GM12874 (cell line): ENCODE data around the gene ST8SIA5.

Source experiments
- TF ChIP-seq, protein P1 (sequence below): IDR thresholded peaks from 2 replicates; pipeline ENCODE4 v1.5.1; 2011; ENCODE audit warnings: low read depth, mild to moderate bottlenecking, control low read depth, low read length, moderate library complexity; ENCODE audit not compliant: insufficient read depth

ST8SIA5 gene

DNA sequence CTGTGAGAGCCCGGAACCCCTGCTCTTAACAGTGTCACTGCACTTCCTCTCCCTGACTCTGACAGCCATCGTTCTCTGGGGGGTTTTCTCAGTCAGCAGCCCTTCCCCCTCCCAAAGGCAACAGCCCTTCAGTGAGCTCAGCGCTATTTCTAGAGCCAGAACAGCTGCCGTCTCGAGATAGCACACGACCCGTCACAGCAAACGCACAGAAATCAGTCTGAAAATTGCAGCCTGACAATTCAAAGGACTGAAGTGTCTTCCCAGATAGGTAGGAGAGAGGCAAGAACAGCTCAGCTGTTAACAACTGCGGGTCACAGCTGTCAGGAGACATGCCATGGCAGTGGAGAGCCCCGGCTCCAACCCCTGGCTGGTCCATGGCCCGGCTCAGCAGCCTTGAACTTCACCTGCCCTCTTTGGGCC, 45.4 kb downstream of the ST8SIA5 start:
- TF ChIP-seq, protein P1, sequence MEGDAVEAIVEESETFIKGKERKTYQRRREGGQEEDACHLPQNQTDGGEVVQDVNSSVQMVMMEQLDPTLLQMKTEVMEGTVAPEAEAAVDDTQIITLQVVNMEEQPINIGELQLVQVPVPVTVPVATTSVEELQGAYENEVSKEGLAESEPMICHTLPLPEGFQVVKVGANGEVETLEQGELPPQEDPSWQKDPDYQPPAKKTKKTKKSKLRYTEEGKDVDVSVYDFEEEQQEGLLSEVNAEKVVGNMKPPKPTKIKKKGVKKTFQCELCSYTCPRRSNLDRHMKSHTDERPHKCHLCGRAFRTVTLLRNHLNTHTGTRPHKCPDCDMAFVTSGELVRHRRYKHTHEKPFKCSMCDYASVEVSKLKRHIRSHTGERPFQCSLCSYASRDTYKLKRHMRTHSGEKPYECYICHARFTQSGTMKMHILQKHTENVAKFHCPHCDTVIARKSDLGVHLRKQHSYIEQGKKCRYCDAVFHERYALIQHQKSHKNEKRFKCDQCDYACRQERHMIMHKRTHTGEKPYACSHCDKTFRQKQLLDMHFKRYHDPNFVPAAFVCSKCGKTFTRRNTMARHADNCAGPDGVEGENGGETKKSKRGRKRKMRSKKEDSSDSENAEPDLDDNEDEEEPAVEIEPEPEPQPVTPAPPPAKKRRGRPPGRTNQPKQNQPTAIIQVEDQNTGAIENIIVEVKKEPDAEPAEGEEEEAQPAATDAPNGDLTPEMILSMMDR = no peak

DNA sequence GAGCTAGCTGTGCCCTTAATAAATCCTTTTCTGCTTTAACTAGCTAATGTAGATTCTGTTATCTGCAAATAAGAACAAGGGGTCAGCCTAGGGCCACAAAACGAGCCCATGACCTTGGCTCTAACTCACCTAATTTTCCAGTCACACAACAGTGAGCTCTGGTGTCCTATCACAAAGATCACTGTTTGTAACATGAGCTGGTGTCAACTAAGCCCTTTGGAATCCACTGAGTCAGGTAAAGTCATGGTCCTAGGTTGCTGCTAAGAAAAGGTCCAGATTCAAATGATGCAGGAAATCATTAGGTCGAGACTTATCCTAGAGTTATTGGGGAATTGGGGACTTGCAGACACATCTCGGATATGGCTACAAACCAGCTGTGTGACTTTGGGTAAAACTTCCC, 49.9 kb downstream of the ST8SIA5 start:
- TF ChIP-seq, protein P1 = no peak

DNA sequence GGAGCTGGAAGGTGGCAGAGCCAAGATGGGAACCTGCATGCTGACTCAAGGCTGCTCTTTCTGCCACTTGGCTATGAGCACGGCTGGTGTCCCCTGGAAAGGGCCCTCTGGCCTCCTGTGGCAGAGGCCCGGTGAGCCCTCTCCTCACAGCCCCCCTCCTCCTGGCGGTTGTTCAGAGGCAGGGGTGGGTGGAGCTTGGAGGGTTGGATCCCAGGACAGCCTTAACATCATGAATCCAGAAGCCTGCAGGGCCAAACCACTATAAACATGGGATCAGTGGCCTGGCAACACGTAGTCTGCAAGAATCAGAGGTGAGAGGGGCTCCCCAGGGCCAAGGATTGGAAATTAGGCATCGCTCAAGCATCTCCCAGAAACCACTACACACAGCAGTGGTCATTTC, 51.3 kb downstream of the ST8SIA5 start:
- TF ChIP-seq, protein P1 = no peak

DNA sequence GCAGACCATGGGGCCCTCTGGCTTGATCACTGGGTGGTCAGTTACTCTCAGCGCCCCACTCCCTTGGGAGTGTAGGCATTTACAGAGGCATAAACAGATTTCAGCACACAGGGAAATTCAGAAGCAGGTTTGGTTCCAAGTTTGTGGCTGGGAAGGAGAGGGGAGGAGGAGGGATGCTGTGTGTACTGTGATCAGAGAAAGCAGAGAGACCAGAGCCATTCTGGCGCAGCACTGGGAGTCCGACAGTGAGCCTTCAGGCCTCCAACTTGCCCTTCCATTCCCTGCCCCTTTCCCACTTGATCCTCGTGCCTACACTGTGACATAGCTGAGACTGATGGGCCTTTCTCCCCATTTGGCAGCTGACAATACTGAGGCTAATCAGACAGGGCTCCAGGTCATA, 52.0 kb downstream of the ST8SIA5 start:
- TF ChIP-seq, protein P1 = no peak

DNA sequence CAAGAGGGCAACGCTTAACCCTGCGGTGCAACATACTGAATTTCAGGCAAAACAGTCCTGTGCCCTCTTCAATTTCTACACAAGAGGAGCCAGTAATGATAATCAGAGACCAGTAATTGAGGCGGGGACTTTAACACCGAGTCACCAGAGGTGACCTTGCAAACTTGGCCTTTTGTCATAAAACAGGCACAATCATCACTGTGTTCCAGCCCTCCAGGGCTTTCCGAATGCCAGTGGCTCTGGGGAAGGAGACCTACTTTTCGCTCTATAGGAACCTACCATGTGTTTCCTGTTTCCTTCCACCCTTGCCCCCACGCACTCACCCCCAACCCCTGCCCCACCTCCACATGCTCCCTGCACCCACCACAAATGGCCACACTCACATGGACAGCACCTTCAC, 52.7 kb downstream of the ST8SIA5 start:
- TF ChIP-seq, protein P1 = no peak

DNA sequence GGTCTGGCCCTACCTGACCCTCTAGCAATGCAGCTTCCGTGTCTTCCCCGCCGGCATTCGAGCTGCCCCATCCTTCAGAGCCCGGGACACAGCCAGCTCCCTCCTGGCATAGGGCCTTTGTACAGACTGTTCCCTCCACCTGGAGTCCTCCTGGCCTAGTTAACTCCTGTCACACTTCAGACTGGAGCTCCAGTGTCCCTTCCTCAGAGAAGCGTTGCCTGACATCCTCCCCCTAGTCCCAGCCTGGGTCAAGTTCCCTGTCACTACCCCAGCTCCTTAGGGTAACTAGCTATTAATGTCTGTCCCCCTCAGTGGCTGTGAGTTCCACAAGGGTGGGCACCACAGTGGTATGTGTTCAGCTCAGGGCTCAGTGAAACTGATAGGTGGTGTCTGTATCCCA, 54.4 kb downstream of the ST8SIA5 start:
- TF ChIP-seq, protein P1 = no peak

DNA sequence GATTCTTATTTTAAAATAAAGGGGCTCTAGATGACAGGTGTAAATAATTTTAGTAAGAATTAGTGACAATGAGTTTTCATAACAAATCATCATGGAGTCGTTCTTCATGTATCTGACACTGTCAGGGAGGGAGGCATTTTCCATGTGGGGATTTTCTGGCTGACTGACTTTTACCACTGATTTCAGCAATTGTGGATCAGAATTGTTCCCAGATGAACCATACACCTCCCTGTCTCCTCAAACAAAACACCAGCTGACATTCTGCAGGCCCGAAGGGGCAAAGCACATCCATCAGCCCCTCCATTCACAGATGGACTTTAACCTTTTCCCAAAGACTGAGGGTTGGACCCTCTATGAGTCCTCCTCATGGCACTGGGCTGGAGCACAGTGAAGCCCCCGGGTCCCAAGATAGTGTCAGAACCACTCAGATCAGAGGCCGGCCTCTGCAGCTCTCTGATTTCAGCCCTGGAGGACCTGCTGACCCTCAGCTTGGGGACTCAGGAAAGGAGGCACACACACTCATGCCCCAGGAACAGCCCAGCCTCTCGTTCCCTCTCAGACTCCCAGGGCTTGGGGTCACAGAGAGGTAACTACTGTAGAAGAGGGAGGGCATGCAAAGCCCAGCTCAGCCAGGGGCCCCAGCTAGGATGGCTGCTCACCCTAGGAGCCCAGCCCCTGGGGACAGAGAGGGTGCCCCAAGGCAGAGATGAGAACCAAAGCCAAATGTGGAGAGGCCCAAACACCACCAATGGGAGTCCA, 56.6 kb downstream of the ST8SIA5 start:
- TF ChIP-seq, protein P1 = no peak
